ENCODE results near the gene INTS14. TPM values are rescaled to one million over a fixed set of nuclear protein-coding genes. Genes with fewer than 3 reads are reported as not detected.

Gene INTS14
- total RNA-seq, 1 experiment from 2014 or later, result 28.3 TPM

GRCh38 chr15:65612949-65613744 is 2.2 kb upstream of the INTS14 start:
- TF ChIP-seq GRHL2 (CRISPR knock-in tag; IDR thresholded peaks at IDR 0.05; ENCODE audit: insufficient replicate concordance, severe bottlenecking) (no peak), FOXK1 (CRISPR knock-in tag; IDR thresholded peaks at IDR 0.05) (no peak), ZBTB21 (CRISPR knock-in tag; IDR thresholded peaks at IDR 0.05; ENCODE audit: borderline replicate concordance) (no peak), CREM (CRISPR knock-in tag; IDR thresholded peaks at IDR 0.05) (no peak), NR2C2 (CRISPR knock-in tag; IDR thresholded peaks at IDR 0.05) (no peak), ZNF263 (CRISPR knock-in tag; IDR thresholded peaks at IDR 0.05; ENCODE audit: low read depth) (no peak), ZNF317 (CRISPR knock-in tag; IDR thresholded peaks at IDR 0.05; ENCODE audit: borderline replicate concordance, low read depth) (no peak), OVOL2 (CRISPR knock-in tag; IDR thresholded peaks at IDR 0.05; ENCODE audit: borderline replicate concordance) (no peak), GTF2I (CRISPR knock-in tag; conservative IDR thresholded peaks at IDR 0.05) (no peak), FOXJ3 (CRISPR knock-in tag; IDR thresholded peaks at IDR 0.05; ENCODE audit: borderline replicate concordance) (no peak), NFATC4 (CRISPR knock-in tag; IDR thresholded peaks at IDR 0.05) (no peak), ZNF416 (CRISPR knock-in tag; IDR thresholded peaks at IDR 0.05) (no peak)
- TF ChIP-seq, protein P1, sequence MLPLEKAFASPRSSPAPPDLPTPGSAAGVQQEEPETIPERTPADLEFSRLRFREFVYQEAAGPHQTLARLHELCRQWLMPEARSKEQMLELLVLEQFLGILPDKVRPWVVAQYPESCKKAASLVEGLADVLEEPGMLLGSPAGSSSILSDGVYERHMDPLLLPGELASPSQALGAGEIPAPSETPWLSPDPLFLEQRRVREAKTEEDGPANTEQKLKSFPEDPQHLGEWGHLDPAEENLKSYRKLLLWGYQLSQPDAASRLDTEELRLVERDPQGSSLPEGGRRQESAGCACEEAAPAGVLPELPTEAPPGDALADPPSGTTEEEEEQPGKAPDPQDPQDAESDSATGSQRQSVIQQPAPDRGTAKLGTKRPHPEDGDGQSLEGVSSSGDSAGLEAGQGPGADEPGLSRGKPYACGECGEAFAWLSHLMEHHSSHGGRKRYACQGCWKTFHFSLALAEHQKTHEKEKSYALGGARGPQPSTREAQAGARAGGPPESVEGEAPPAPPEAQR (CRISPR knock-in tag; IDR thresholded peaks at IDR 0.05), result no peak
- TF ChIP-seq, protein P2, sequence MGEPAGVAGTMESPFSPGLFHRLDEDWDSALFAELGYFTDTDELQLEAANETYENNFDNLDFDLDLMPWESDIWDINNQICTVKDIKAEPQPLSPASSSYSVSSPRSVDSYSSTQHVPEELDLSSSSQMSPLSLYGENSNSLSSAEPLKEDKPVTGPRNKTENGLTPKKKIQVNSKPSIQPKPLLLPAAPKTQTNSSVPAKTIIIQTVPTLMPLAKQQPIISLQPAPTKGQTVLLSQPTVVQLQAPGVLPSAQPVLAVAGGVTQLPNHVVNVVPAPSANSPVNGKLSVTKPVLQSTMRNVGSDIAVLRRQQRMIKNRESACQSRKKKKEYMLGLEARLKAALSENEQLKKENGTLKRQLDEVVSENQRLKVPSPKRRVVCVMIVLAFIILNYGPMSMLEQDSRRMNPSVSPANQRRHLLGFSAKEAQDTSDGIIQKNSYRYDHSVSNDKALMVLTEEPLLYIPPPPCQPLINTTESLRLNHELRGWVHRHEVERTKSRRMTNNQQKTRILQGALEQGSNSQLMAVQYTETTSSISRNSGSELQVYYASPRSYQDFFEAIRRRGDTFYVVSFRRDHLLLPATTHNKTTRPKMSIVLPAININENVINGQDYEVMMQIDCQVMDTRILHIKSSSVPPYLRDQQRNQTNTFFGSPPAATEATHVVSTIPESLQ (CRISPR knock-in tag; IDR thresholded peaks at IDR 0.05), result no peak
- H3K36me3 Mint-ChIP-seq, result no peaks in the 10 kb centered on the region
- peak overlapping the region; percentile 36; the same call in 1 of the 2 replicates for H3K27ac Mint-ChIP-seq
- no peaks in the 10 kb centered on the region for H3K27me3 Mint-ChIP-seq (ENCODE audit: low read depth)
- DNase-seq (ENCODE audit: low spot score), result no peak
- ChIA-PET CTCF (interaction anchor here (3.2 kb wide), 1 partner anchor 249 kb away, joined by 27 read pairs; no protein-coding TSS in a partner anchor), POLR2A (no interaction called here)
- no peak for ATAC-seq
- peaks cover 13% of the 10 kb centered on the region for H3K9me3 Mint-ChIP-seq
- no peak overlapping the region for H3K4me3 Mint-ChIP-seq
- peaks cover 21% of the 10 kb centered on the region for H3K4me1 Mint-ChIP-seq

DNA sequence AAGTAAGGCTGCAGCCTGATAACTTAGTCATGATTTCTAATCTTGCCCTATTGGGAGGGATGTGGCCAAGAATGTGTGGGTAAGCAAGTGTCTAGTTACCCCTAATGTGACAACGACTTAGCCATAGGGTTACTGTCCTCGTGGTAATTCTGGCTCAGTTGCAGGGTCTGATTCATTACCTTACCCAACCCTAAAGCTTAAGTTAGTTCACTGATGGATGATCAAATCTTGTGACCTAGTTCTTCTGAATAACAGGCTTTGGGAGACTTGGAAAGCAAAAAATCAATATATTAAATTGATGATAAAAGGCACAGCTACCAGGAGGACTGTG is 1.6 kb upstream of the INTS14 start:
- ChIA-PET POLR2A (no interaction called here), CTCF (interaction anchor here (1.8 to 3.2 kb wide), 3 partner anchors 82 to 257 kb away, joined by 8 to 27 read pairs (median 22); partner anchors contain the start of genes HACD3 and RAB11A)
- Mint-ChIP-seq H3K9me3 (peaks cover 13% of the 10 kb centered on the region), H3K27ac (peak overlapping the region; percentile 99; the same call in 1 of the 2 replicates), H3K4me1 (peaks cover 21% of the 10 kb centered on the region), H3K4me3 (no peak overlapping the region), H3K36me3 (no peaks in the 10 kb centered on the region), H3K27me3 (ENCODE audit: low read depth) (no peaks in the 10 kb centered on the region)
- ATAC-seq, result no peak
- DNase-seq (ENCODE audit: low spot score), result no peak
- TF ChIP-seq NR3C1 (CRISPR knock-in tag; conservative IDR thresholded peaks at IDR 0.05; ENCODE audit: low read depth) (no peak), ZNF416 (CRISPR knock-in tag; IDR thresholded peaks at IDR 0.05) (no peak), FOXP4 (CRISPR knock-in tag; IDR thresholded peaks at IDR 0.05) (no peak), ZNF671 (CRISPR knock-in tag; IDR thresholded peaks at IDR 0.05) (no peak), JUN (CRISPR knock-in tag; IDR thresholded peaks at IDR 0.05) (no peak), ZNF423 (CRISPR knock-in tag; IDR thresholded peaks at IDR 0.05) (no peak), TEAD1 (CRISPR knock-in tag; IDR thresholded peaks at IDR 0.05) (no peak), GRHL2 (CRISPR knock-in tag; IDR thresholded peaks at IDR 0.05; ENCODE audit: insufficient replicate concordance, severe bottlenecking) (no peak), MYBL2 (CRISPR knock-in tag; IDR thresholded peaks at IDR 0.05) (no peak), SOX15 (CRISPR knock-in tag; IDR thresholded peaks at IDR 0.05) (no peak)
- TF ChIP-seq, protein P1 (CRISPR knock-in tag; IDR thresholded peaks at IDR 0.05), result no peak
- TF ChIP-seq, protein P3, sequence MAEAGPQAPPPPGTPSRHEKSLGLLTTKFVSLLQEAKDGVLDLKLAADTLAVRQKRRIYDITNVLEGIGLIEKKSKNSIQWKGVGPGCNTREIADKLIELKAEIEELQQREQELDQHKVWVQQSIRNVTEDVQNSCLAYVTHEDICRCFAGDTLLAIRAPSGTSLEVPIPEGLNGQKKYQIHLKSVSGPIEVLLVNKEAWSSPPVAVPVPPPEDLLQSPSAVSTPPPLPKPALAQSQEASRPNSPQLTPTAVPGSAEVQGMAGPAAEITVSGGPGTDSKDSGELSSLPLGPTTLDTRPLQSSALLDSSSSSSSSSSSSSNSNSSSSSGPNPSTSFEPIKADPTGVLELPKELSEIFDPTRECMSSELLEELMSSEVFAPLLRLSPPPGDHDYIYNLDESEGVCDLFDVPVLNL (CRISPR knock-in tag; IDR thresholded peaks at IDR 0.05; ENCODE audit: borderline replicate concordance, low read depth), result no peak
- TF ChIP-seq, protein P4, sequence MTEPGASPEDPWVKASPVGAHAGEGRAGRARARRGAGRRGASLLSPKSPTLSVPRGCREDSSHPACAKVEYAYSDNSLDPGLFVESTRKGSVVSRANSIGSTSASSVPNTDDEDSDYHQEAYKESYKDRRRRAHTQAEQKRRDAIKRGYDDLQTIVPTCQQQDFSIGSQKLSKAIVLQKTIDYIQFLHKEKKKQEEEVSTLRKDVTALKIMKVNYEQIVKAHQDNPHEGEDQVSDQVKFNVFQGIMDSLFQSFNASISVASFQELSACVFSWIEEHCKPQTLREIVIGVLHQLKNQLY (CRISPR knock-in tag; IDR thresholded peaks at IDR 0.05), result no peak
- TF ChIP-seq, protein P5, sequence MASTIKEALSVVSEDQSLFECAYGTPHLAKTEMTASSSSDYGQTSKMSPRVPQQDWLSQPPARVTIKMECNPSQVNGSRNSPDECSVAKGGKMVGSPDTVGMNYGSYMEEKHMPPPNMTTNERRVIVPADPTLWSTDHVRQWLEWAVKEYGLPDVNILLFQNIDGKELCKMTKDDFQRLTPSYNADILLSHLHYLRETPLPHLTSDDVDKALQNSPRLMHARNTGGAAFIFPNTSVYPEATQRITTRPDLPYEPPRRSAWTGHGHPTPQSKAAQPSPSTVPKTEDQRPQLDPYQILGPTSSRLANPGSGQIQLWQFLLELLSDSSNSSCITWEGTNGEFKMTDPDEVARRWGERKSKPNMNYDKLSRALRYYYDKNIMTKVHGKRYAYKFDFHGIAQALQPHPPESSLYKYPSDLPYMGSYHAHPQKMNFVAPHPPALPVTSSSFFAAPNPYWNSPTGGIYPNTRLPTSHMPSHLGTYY (CRISPR knock-in tag; IDR thresholded peaks at IDR 0.05), result no peak
